Activated CD8-positive, alpha-beta memory T cell treated with anti-CD3 and anti-CD28 coated beads for 4 hours (primary cell): ENCODE measurements around the gene DHX57.
A peak's percentile ranks its signal among the peaks of the same experiment; 100 is the strongest.

Experiments
- DNase-seq, 2 donors: peaks; one replicate each; pipeline ENCODE4 v3.0.0-alpha.2; 2020; ENCODE audit warnings: low read depth in 2 of 2

DHX57 gene

GRCh38 chr2:38750011-38750890 lies 125.5 kb downstream of the DHX57 start:
- DNase-seq, result peak; percentile 10 to 11

- no peak for DNase-seq
Observed at GRCh38 chr2:38748943-38749804, 126.6 kb downstream of the DHX57 start.

- no peak for DNase-seq
Observed at GRCh38 chr2:38748391-38748790, 127.3 kb downstream of the DHX57 start.

GRCh38 chr2:38747819-38748218 lies 127.9 kb downstream of the DHX57 start:
- no peak for DNase-seq
